Measurements from ENCODE around the gene ATP6V0B.

ATP6V0B gene

DNA sequence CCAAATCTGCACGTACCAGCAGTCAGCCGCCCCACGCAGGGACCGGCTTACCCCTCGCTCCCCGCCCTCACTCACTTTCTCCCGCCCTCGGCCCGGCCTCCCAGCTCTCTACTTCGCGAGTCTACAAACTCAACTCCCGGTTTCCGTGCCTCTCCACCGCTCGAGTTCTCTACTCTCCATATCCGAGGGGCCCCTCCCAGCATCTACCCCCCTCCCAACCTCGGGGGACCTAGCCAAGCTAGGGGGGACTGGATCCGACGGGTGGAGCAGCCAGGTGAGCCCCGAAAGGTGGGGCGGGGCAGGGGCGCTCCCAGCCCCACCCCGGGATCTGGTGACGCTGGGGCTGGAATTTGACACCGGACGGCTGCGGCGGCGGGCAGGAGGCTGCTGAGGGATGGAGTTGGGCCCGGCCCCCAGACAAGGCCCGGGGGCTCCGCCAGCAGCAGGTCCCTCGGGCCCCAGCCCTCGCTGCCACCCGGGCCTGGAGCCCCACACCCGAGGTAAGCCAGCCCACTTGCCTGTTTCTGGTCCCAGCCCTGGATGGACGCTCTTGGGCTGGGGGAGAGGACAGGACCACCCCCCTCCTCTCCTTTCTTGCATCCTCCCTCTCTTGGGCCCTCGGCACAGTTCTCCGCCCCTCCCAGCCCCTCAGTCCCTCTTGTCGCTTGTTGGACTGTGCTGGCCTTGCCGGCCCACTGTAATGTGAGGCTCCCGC lies 41.2 kb upstream of the ATP6V0B start, which contains the start of gene ARTN:
Gene ARTN, plus strand, starts transcription at position 416 of the 715 bp plus-strand sequence. CDS start 1,856 bp downstream, outside the sequence.
- TF ChIP-seq, protein P1, sequence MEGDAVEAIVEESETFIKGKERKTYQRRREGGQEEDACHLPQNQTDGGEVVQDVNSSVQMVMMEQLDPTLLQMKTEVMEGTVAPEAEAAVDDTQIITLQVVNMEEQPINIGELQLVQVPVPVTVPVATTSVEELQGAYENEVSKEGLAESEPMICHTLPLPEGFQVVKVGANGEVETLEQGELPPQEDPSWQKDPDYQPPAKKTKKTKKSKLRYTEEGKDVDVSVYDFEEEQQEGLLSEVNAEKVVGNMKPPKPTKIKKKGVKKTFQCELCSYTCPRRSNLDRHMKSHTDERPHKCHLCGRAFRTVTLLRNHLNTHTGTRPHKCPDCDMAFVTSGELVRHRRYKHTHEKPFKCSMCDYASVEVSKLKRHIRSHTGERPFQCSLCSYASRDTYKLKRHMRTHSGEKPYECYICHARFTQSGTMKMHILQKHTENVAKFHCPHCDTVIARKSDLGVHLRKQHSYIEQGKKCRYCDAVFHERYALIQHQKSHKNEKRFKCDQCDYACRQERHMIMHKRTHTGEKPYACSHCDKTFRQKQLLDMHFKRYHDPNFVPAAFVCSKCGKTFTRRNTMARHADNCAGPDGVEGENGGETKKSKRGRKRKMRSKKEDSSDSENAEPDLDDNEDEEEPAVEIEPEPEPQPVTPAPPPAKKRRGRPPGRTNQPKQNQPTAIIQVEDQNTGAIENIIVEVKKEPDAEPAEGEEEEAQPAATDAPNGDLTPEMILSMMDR (IDR thresholded peaks at IDR 0.05; ENCODE audit: low read depth, low read length, missing control alignments), result no peak
- no peak within 1 kb of the TSS for H3K4me3 ChIP-seq (ENCODE audit: low read depth, low read length)
- no peak for DNase-seq (ENCODE audit: low read depth)

DNA sequence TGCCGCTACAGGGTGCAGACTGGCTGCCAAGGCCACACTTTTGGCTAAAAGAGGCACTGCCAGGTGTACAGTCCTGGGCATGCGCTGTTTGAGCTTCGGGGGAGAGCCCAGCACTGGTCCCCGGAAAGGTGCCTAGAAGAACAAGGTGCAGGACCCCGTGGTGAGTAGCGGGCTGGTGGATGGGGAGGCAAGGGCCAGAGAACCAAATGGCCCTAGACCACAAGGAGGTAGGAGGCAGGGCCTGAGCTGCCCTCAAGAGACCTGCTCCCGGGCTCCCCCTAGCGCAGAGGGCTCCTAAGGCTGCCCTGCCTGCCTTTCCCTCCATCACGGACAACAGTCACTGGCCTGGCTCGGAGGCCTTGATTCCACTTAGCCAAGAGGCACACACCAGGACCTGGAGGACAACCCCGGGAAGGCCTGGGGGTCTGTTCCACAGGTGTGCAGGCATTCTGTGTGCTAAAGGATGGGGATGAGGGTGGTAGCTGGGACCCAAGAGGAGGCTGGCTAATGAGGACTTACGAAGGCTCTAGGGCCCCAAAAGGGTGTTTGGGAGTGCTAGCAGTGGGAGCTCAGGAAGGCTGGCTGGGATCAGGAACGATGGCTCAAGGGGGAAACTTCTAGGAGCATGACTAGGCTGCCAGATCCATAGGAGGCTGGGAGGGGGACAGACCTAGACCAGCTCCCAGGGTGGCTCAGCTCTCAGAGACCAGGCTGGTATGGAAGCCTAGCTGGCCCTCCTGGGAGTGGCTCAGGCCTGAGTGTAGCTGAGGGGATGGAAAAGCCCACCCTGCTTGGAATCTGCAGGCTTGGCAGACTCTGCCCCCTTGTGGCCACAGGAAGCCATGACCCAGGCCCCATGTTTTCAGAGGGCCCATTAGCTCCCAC lies 40.4 kb upstream of the ATP6V0B start:
- no peak for DNase-seq (ENCODE audit: low read depth)
- H3K4me3 ChIP-seq (ENCODE audit: low read depth, low read length), result no peak overlapping the region
- TF ChIP-seq, protein P1 (IDR thresholded peaks at IDR 0.05; ENCODE audit: low read depth, low read length, missing control alignments), result peak; percentile 97

DNA sequence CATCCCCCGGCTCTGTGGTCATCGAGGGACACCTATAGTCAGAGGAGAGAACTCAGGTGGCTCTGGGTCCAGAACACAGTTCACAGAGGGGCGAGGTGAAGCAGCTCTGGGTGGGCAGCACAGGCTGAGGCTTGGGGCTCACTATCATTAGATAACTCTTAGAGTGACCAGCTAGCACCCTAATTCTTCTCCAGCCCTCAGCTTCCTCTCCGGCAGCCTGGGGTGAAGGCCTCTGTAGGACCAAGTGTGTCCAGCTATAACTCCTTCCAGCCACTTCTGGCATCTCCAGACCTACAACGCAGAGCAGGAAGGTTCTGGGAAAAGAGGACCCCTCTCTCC lies 39.8 kb upstream of the ATP6V0B start:
- TF ChIP-seq, protein P1 (IDR thresholded peaks at IDR 0.05; ENCODE audit: low read depth, low read length, missing control alignments), result no peak
- DNase-seq (ENCODE audit: low read depth), result no peak
- H3K4me3 ChIP-seq (ENCODE audit: low read depth, low read length), result no peak overlapping the region

DNA sequence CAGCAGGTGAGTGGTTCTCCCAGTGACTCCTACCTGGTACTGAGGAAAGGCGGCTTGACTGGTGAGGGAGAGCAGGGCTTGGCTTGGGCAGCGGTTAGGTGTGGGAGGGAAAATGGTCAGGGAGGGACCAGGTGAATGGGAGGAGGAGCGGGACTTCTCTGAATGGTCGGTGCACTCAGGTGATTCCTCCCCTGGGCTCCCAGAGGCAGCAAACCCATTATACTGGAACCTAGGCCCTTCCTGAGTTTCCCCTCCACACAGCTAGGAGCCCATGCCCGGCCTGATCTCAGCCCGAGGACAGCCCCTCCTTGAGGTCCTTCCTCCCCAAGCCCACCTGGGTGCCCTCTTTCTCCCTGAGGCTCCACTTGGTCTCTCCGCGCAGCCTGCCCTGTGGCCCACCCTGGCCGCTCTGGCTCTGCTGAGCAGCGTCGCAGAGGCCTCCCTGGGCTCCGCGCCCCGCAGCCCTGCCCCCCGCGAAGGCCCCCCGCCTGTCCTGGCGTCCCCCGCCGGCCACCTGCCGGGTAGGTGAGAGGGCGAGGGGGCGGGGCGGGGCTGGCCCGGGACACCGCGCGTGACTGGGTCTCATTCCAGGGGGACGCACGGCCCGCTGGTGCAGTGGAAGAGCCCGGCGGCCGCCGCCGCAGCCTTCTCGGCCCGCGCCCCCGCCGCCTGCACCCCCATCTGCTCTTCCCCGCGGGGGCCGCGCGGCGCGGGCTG lies 38.9 kb upstream of the ATP6V0B start:
- no peak overlapping the region; the same call in 1 of the 2 replicates for H3K4me3 ChIP-seq (ENCODE audit: low read depth, low read length)
- DNase-seq (ENCODE audit: low read depth), result no peak
- TF ChIP-seq, protein P1 (IDR thresholded peaks at IDR 0.05; ENCODE audit: low read depth, low read length, missing control alignments), result no peak

DNA sequence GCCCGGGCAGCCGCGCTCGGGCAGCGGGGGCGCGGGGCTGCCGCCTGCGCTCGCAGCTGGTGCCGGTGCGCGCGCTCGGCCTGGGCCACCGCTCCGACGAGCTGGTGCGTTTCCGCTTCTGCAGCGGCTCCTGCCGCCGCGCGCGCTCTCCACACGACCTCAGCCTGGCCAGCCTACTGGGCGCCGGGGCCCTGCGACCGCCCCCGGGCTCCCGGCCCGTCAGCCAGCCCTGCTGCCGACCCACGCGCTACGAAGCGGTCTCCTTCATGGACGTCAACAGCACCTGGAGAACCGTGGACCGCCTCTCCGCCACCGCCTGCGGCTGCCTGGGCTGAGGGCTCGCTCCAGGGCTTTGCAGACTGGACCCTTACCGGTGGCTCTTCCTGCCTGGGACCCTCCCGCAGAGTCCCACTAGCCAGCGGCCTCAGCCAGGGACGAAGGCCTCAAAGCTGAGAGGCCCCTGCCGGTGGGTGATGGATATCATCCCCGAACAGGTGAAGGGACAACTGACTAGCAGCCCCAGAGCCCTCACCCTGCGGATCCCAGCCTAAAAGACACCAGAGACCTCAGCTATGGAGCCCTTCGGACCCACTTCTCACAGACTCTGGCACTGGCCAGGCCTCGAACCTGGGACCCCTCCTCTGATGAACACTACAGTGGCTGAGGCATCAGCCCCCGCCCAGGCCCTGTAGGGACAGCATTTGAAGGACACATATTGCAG lies 38.2 kb upstream of the ATP6V0B start:
- no peak for DNase-seq (ENCODE audit: low read depth)
- H3K4me3 ChIP-seq (ENCODE audit: low read depth, low read length), result peak overlapping the region; percentile 20; the same call in 1 of the 2 replicates
- TF ChIP-seq, protein P1 (IDR thresholded peaks at IDR 0.05; ENCODE audit: low read depth, low read length, missing control alignments), result peak; percentile 45

DNA sequence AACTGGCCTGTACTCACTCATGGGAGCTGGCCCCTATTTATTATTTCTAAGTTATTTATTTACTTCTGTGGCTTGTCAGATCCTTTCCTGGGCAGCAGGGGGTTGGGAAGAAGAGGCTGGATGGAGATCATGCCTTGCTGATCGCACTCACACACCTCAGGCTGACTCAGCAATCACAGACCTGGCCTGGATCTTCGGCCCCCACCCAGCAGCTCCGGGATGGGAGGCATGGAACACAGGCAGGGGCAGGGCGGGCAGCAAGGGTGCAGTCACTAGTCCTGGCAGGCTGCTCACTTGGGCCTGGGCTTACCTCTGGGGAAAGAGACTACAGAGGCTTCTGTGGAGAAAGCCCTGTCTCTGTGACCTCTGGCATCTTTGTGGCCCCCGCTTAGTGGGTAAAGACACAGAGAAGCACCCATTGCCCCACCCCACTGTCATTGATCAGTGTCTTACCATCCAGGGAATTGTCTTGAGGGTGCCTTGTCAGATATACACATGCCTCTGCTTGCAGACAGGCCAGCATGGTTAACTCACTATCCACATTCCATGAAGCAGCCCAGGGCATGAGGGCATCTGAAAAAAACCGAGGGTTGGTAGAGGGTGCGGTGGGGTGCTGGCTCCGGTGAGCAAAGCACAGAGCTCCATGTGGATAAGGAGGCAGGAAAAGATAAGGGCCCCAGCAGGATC lies 37.4 kb upstream of the ATP6V0B start:
- no peak overlapping the region for H3K4me3 ChIP-seq (ENCODE audit: low read depth, low read length)
- TF ChIP-seq, protein P1 (IDR thresholded peaks at IDR 0.05; ENCODE audit: low read depth, low read length, missing control alignments), result no peak
- DNase-seq (ENCODE audit: low read depth), result no peak
